SK-N-SH treated with all-trans-retinoic acid at 6 μM for 48 hours (cell line): ENCODE data around the gene AMMECR1.
"Not testable (repeated sequence)": the region's sequence is repeated elsewhere in the genome, so short reads cannot be mapped to it uniquely, and the experiment has no call there.

Experiments
- ISL1 ChIP-seq: fragments of 250-450 bp; sonication (Bioruptor Pico); IDR thresholded peaks from 2 replicates; pipeline ENCODE4 v2.1.2; 2022; ENCODE audit warnings: mild to moderate bottlenecking, moderate library complexity
- POU6F1 ChIP-seq: fragments of 250-450 bp; sonication (Bioruptor Pico); IDR thresholded peaks from 2 replicates; pipeline ENCODE4 v1.8.0; 2021; ENCODE audit warnings: low read depth, mild to moderate bottlenecking, moderate library complexity, borderline replicate concordance
- RARB ChIP-seq: fragments of 250-450 bp; sonication (Bioruptor Pico); IDR thresholded peaks from 2 replicates; pipeline ENCODE4 v1.8.0; 2021; ENCODE audit warnings: mild to moderate bottlenecking, moderate library complexity
- SNAI2 ChIP-seq: fragments of 250-450 bp; sonication (Bioruptor Pico); IDR thresholded peaks from 2 replicates; pipeline ENCODE4 v1.5.0; 2020; ENCODE audit warnings: mild to moderate bottlenecking, moderate library complexity
- ZNF565 ChIP-seq: fragments of 450-650 bp; formaldehyde crosslinking; conservative IDR thresholded peaks from 2 replicates; pipeline ENCODE4 v1.5.0; 2020; ENCODE audit warnings: low read depth, mild to moderate bottlenecking, moderate library complexity
- ZNF70 ChIP-seq: fragments of 450-650 bp; formaldehyde crosslinking; IDR thresholded peaks from 2 replicates; pipeline ENCODE4 v1.5.0; 2020; ENCODE audit warnings: mild to moderate bottlenecking, moderate library complexity
- ZNF8 ChIP-seq: fragments of 450-650 bp; formaldehyde crosslinking; IDR thresholded peaks from 2 replicates; pipeline ENCODE4 v1.5.0; 2020; ENCODE audit warnings: mild to moderate bottlenecking, moderate library complexity

- TF ChIP-seq ZNF8 (CRISPR knock-in tag); RARB (CRISPR knock-in tag); ZNF70 (CRISPR knock-in tag); ISL1; POU6F1; SNAI2; ZNF565 (CRISPR knock-in tag): not testable (repeated sequence)
Measured at GRCh38 chrX:110333458-110333857, 15.6 kb upstream of the AMMECR1 start.
